ENCODE data around the gene SUMO3.

SUMO3 gene

DNA sequence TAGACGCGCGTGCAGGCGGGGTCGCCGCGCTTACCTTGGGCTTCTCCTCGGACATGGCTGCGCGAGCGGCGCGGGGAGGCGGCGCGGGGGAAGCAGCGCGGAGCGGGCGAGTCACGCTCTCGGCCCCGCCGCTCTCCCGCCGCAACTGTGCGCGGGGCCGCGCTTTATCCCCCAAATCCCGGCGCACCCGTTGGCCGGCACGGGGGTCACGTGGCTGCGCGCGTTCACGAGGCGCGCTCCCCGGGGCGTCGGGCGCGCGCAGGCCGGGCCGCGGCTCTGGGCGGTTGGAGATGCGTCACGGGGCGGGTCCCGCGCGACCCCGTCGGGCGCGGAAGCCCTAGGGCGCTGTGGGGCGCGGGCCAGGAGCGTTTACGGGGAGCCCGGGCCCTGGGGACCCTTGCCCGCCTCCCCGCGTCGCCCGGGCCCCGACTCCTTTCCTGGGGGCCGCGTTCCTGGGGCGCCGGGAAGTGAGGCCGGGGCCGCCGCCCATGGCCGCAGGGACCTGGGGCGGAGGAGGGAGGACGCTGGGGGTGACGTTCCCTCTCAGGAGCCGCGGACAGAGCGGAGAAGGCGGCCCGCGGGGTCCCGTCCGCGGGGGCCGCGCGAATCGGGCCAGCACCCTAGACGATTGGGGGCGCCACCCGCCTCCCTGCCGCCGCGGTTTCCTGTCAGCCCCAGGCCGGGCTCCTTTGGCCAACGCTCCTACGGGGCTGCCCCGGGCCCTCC is at the start of gene SUMO3:
TSS of gene SUMO3 (minus strand) at position 149 of the 726 bp plus-strand sequence. CDS start at position 55, 94 bp downstream.
- peaks cover 3 to 11% of the 10 kb centered on the region in 2 donors for H3K4me1 ChIP-seq (ENCODE audit: control insufficient read depth in 1 of 2, insufficient read depth in 2 of 2, low read length in 2 of 2)
- peak within 1 kb of the TSS; percentile 78 to 82 for H3K4me3 ChIP-seq (ENCODE audit: low read depth in 1 of 2, low read length in 2 of 2)
- H3K9ac ChIP-seq (ENCODE audit: low read depth in 1 of 2, low read length in 2 of 2), result peak within 1 kb of the TSS; percentile 60 to 61
- peak within 1 kb of the TSS; percentile 70 for H3K27ac ChIP-seq (ENCODE audit: low read depth, low read length)
- H3K36me3 ChIP-seq (ENCODE audit: control insufficient read depth in 1 of 2, insufficient read depth in 2 of 2, low read length in 2 of 2), result peaks cover 0 to 8% of the 10 kb centered on the region in 2 donors
- H3K9me3 ChIP-seq (ENCODE audit: control insufficient read depth in 1 of 2, low read length in 2 of 2), result peaks cover 7% of the 10 kb centered on the region in 2 donors
- no peaks in the 10 kb centered on the region for H3K27me3 ChIP-seq (ENCODE audit: control insufficient read depth in 1 of 2, insufficient read depth in 2 of 2, low read length in 2 of 2)

DNA sequence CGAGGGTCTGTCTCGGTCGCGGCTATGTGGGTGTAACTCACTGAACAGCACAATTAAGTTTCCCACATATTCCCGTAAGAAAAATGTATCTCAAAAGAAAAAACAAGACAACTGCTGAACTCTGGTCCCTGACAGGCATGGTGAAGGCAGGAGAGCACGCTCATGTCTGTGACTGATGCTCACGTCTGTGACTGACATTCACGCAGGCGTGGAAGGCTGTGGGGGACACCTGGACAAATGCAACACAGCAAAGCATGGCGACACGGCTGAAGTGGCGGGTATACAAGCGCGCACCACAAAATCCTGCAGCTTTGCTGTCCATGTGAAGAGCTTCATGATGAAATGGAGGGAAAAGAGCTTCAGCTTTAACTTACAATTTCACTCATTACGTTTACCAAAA is 49.6 kb upstream of the SUMO3 start:
- H3K27ac ChIP-seq (ENCODE audit: low read depth, low read length), result no peak overlapping the region
- H3K9ac ChIP-seq (ENCODE audit: low read depth in 1 of 2, low read length in 2 of 2), result no peak overlapping the region
- H3K27me3 ChIP-seq (ENCODE audit: control insufficient read depth in 1 of 2, insufficient read depth in 2 of 2, low read length in 2 of 2), result no peaks in the 10 kb centered on the region
- peaks cover 55 to 70% of the 10 kb centered on the region in 2 donors for H3K4me1 ChIP-seq (ENCODE audit: control insufficient read depth in 1 of 2, insufficient read depth in 2 of 2, low read length in 2 of 2)
- H3K36me3 ChIP-seq (ENCODE audit: control insufficient read depth in 1 of 2, insufficient read depth in 2 of 2, low read length in 2 of 2), result peaks cover 7 to 32% of the 10 kb centered on the region in 2 donors
- no peaks in the 10 kb centered on the region for H3K9me3 ChIP-seq (ENCODE audit: control insufficient read depth in 1 of 2, low read length in 2 of 2)
- no peak overlapping the region for H3K4me3 ChIP-seq (ENCODE audit: low read depth in 1 of 2, low read length in 2 of 2)

DNA sequence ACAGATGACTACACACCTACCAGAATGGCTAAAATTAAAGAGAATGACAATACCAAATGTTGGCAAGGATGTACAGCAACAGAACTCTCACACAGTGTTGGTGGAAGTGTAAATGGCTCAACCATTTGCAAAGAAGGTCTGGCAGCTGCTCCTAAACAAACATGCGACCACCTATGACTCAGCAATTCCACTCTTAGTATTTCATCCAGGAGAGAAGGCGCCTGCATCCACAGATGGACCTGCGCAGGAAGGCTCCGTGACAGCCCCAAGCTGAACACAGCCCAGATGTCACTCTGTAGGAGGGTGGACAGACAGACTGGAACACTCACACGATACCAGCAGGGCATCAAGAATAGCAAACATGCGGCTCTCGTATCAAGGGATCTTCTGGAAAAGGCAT is 48.9 kb upstream of the SUMO3 start:
- Histone ChIP-seq H3K4me1 (ENCODE audit: control insufficient read depth in 1 of 2, insufficient read depth in 2 of 2, low read length in 2 of 2) (peaks cover 48 to 63% of the 10 kb centered on the region in 2 donors), H3K9me3 (ENCODE audit: control insufficient read depth in 1 of 2, low read length in 2 of 2) (no peaks in the 10 kb centered on the region), H3K4me3 (ENCODE audit: low read depth in 1 of 2, low read length in 2 of 2) (no peak overlapping the region), H3K36me3 (ENCODE audit: control insufficient read depth in 1 of 2, insufficient read depth in 2 of 2, low read length in 2 of 2) (peaks cover 7 to 36% of the 10 kb centered on the region in 2 donors), H3K27me3 (ENCODE audit: control insufficient read depth in 1 of 2, insufficient read depth in 2 of 2, low read length in 2 of 2) (no peaks in the 10 kb centered on the region), H3K27ac (ENCODE audit: low read depth, low read length) (no peak overlapping the region), H3K9ac (ENCODE audit: low read depth in 1 of 2, low read length in 2 of 2) (no peak overlapping the region)

DNA sequence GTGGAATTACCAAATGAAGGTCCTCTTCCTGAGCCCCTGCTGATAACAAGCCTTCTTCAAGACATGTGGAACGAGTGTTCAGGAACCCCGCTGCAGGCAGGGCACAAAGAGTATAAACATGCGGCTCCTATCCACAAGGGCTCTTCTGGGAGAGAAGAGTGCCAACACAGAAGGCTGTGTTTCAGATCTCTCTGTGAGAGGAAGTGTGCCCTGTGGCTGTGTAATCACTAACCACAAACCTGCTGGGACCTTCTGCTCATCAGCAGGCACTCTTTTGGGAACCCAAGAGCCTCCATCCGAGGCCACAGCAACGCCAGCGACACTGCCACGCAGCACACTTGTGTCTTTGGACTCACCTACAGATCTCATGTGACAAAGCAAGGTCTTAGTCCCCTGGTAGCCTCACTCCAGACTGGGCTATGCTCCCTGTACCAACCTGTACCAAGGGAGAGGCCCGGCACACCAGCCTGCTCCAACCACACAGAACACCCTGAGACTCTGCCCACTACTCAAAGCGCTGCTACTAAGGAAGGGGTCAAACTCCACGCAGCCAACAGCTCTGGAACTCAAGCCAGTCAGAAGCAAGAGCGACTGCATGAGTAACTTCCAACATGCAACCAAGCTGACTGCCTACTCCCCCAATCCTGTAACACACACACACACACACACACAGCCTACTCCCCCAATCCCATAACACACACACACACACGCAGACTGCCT is 47.9 kb upstream of the SUMO3 start:
- peak overlapping the region; percentile 5 to 21 for H3K4me3 ChIP-seq (ENCODE audit: low read depth in 1 of 2, low read length in 2 of 2)
- H3K4me1 ChIP-seq (ENCODE audit: control insufficient read depth in 1 of 2, insufficient read depth in 2 of 2, low read length in 2 of 2), result peaks cover 38 to 52% of the 10 kb centered on the region in 2 donors
- H3K27ac ChIP-seq (ENCODE audit: low read depth, low read length), result no peak overlapping the region
- peak overlapping the region in 1 of 2 donors; percentile 9 for H3K9ac ChIP-seq (ENCODE audit: low read depth in 1 of 2, low read length in 2 of 2)
- H3K9me3 ChIP-seq (ENCODE audit: control insufficient read depth in 1 of 2, low read length in 2 of 2), result no peaks in the 10 kb centered on the region
- no peaks in the 10 kb centered on the region for H3K27me3 ChIP-seq (ENCODE audit: control insufficient read depth in 1 of 2, insufficient read depth in 2 of 2, low read length in 2 of 2)
- peaks cover 7 to 44% of the 10 kb centered on the region in 2 donors for H3K36me3 ChIP-seq (ENCODE audit: control insufficient read depth in 1 of 2, insufficient read depth in 2 of 2, low read length in 2 of 2)

DNA sequence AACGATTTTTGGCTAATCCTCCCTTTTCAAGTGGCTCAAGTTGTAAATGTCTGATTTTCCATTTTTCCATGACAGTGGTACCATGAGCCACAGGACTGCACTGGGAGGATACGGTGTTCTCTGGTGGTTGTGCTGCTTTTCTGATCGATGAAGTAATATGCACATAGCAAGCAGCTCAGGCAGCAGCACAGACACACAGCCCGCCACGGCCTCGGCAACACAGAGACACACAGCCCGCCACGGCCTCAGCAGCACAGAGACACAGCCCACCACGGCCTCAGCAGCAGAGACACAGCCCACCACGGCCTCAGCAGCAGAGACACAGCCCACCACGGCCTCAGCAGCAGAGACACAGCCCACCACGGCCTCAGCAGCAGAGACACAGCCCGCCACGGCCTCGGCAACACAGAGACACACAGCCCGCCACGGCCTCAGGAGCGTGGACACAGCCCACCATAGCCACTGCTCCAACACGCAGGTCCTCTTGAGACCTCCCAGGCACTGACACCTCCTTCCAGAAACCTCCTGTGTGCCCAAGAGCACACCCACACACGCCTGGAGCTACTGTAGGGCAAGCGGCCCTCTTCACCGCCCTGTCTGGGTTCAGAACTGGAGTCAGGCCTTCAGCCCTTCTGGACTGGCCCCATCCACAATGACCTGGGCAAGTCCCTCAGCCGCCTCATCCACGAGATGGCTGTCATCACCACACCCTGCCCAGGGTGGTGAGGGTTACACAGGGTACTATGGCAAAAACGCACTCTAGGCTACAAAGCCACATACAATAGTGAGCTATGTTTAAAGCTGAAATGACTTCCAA is 45.2 kb upstream of the SUMO3 start:
- H3K4me1 ChIP-seq (ENCODE audit: control insufficient read depth in 1 of 2, insufficient read depth in 2 of 2, low read length in 2 of 2), result peaks cover 19 to 28% of the 10 kb centered on the region in 2 donors
- H3K36me3 ChIP-seq (ENCODE audit: control insufficient read depth in 1 of 2, insufficient read depth in 2 of 2, low read length in 2 of 2), result peaks cover 21 to 66% of the 10 kb centered on the region in 2 donors
- no peak overlapping the region for H3K4me3 ChIP-seq (ENCODE audit: low read depth in 1 of 2, low read length in 2 of 2)
- no peaks in the 10 kb centered on the region for H3K9me3 ChIP-seq (ENCODE audit: control insufficient read depth in 1 of 2, low read length in 2 of 2)
- H3K27ac ChIP-seq (ENCODE audit: low read depth, low read length), result no peak overlapping the region
- no peaks in the 10 kb centered on the region for H3K27me3 ChIP-seq (ENCODE audit: control insufficient read depth in 1 of 2, insufficient read depth in 2 of 2, low read length in 2 of 2)
- H3K9ac ChIP-seq (ENCODE audit: low read depth in 1 of 2, low read length in 2 of 2), result no peak overlapping the region

DNA sequence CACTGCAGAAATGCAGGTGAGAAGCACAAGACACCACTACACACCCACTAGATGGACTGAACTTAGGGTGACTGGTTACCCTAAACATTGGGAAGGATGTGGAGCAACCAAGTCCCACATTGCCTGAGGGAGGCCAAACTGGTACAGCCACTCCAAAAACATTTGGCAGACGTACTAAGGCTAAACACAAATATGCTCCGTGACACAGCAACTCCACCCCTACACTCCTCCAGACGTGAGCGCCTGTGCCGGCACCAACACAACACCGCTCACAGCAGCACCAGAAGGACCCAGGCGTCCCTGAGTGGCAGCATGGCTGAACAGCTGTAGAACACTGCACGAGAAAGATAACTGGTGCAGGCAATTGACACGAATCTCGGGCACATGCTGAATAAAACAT is 40.9 kb upstream of the SUMO3 start:
- Histone ChIP-seq H3K9ac (ENCODE audit: low read depth in 1 of 2, low read length in 2 of 2) (no peak overlapping the region), H3K36me3 (ENCODE audit: control insufficient read depth in 1 of 2, insufficient read depth in 2 of 2, low read length in 2 of 2) (peaks cover 45 to 82% of the 10 kb centered on the region in 2 donors), H3K4me1 (ENCODE audit: control insufficient read depth in 1 of 2, insufficient read depth in 2 of 2, low read length in 2 of 2) (peaks cover 0 to 2% of the 10 kb centered on the region in 2 donors), H3K9me3 (ENCODE audit: control insufficient read depth in 1 of 2, low read length in 2 of 2) (no peaks in the 10 kb centered on the region), H3K27ac (ENCODE audit: low read depth, low read length) (no peak overlapping the region), H3K4me3 (ENCODE audit: low read depth in 1 of 2, low read length in 2 of 2) (no peak overlapping the region), H3K27me3 (ENCODE audit: control insufficient read depth in 1 of 2, insufficient read depth in 2 of 2, low read length in 2 of 2) (no peaks in the 10 kb centered on the region)

DNA sequence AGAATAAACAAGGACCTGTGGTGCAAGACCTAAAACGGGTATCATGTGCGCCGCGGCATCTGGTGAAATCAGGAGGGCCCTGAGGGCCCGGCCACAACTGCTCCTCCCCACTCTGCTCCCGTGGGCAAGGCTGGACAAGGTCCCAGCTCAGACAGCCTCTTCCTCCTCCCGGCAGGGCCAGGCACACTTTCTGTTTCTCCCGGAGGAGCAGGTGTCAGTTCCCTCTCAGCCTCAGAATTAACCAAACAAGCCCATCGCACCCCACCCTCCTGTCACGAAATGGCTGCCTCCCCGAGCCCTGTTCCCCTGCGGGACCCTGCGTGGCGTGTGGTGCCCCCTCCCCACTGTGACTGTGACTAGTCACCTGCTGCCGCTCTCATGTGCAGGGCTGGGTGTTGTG is 40.4 kb upstream of the SUMO3 start:
- H3K36me3 ChIP-seq (ENCODE audit: control insufficient read depth in 1 of 2, insufficient read depth in 2 of 2, low read length in 2 of 2), result peaks cover 45 to 81% of the 10 kb centered on the region in 2 donors
- peaks cover 4 to 7% of the 10 kb centered on the region in 2 donors for H3K4me1 ChIP-seq (ENCODE audit: control insufficient read depth in 1 of 2, insufficient read depth in 2 of 2, low read length in 2 of 2)
- no peak overlapping the region for H3K9ac ChIP-seq (ENCODE audit: low read depth in 1 of 2, low read length in 2 of 2)
- no peak overlapping the region for H3K4me3 ChIP-seq (ENCODE audit: low read depth in 1 of 2, low read length in 2 of 2)
- no peak overlapping the region for H3K27ac ChIP-seq (ENCODE audit: low read depth, low read length)
- H3K9me3 ChIP-seq (ENCODE audit: control insufficient read depth in 1 of 2, low read length in 2 of 2), result no peaks in the 10 kb centered on the region
- no peaks in the 10 kb centered on the region for H3K27me3 ChIP-seq (ENCODE audit: control insufficient read depth in 1 of 2, insufficient read depth in 2 of 2, low read length in 2 of 2)

DNA sequence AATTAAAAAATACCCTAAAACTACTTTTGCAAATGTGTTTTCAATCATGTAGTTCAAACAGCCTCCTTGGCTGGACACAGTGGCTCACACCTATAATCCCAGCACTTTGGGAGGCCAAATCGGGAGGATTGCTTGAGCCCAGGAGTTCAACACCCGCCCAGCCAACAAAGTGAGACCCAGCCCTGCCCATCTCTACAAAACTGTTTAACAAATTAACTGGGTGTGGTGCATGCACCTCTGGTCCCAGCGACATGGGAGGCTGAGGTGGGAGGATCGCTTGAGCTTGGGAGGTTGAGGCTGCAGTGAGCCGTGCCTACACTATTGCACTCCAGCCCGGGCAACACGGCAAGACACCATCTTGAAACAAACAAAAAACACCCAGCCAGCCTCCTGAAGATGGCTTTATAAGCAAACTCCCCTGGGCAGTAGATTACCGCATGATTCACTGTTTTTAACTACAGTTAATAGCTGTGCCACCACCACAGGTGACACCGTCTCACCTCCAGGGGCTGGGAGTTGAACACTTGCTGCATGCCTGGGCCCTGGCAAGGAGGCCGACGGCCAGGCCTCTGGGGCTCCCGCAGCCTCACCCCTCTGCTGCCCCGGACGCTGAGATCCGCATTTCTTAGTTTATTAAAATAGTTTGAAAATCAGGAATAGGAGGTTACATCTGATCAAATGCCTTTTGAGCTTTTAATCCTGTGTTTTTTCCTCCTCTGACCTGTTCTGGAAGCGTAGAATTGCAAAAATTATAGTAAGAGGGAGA is 39.4 kb upstream of the SUMO3 start:
- H3K27ac ChIP-seq (ENCODE audit: low read depth, low read length), result no peak overlapping the region
- no peaks in the 10 kb centered on the region for H3K9me3 ChIP-seq (ENCODE audit: control insufficient read depth in 1 of 2, low read length in 2 of 2)
- H3K4me1 ChIP-seq (ENCODE audit: control insufficient read depth in 1 of 2, insufficient read depth in 2 of 2, low read length in 2 of 2), result peaks cover 4 to 7% of the 10 kb centered on the region in 2 donors
- no peak overlapping the region for H3K9ac ChIP-seq (ENCODE audit: low read depth in 1 of 2, low read length in 2 of 2)
- H3K4me3 ChIP-seq (ENCODE audit: low read depth in 1 of 2, low read length in 2 of 2), result no peak overlapping the region
- H3K36me3 ChIP-seq (ENCODE audit: control insufficient read depth in 1 of 2, insufficient read depth in 2 of 2, low read length in 2 of 2), result peaks cover 45 to 82% of the 10 kb centered on the region in 2 donors
- H3K27me3 ChIP-seq (ENCODE audit: control insufficient read depth in 1 of 2, insufficient read depth in 2 of 2, low read length in 2 of 2), result no peaks in the 10 kb centered on the region

DNA sequence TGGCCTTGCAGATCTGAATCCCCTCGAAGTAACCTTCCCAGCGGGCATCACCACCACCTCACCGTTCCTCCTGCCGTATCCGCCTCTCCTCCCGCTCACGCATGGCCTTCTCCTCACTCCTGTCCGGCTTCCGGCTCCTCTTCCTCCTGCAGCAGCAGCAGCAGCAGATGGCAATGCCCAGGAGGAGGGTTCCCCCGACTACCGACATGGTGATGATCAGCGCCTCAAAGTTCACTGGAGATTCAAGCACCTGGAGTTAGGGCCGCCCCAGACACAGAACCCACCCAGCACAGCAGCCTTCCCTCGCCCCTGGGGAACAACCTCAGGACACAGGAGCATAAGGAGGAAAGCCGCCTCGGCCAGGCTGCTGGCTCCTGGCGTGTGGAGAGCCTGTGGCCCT is 38.3 kb upstream of the SUMO3 start:
- Histone ChIP-seq H3K27ac (ENCODE audit: low read depth, low read length) (no peak overlapping the region), H3K4me3 (ENCODE audit: low read depth in 1 of 2, low read length in 2 of 2) (no peak overlapping the region)

More for the DNA sequence above, 38.3 kb upstream of the SUMO3 start:
- H3K36me3 ChIP-seq (ENCODE audit: control insufficient read depth in 1 of 2, insufficient read depth in 2 of 2, low read length in 2 of 2), result peaks cover 48 to 80% of the 10 kb centered on the region in 2 donors
- no peak overlapping the region for H3K9ac ChIP-seq (ENCODE audit: low read depth in 1 of 2, low read length in 2 of 2)
- no peaks in the 10 kb centered on the region for H3K27me3 ChIP-seq (ENCODE audit: control insufficient read depth in 1 of 2, insufficient read depth in 2 of 2, low read length in 2 of 2)
- H3K9me3 ChIP-seq (ENCODE audit: control insufficient read depth in 1 of 2, low read length in 2 of 2), result no peaks in the 10 kb centered on the region
- peaks cover 7 to 12% of the 10 kb centered on the region in 2 donors for H3K4me1 ChIP-seq (ENCODE audit: control insufficient read depth in 1 of 2, insufficient read depth in 2 of 2, low read length in 2 of 2)

Measured in duodenal mucosa (tissue), 2 donors.